Gastrocnemius medialis (tissue), 4 donors: ENCODE measurements around the gene ZFHX3. TPM values are rescaled to one million over a fixed set of nuclear protein-coding genes. Genes with fewer than 3 reads are reported as not detected.
"Not testable (repeated sequence)": the region's sequence is repeated elsewhere in the genome, so short reads cannot be mapped to it uniquely, and the experiment has no call there.

Source experiments
- ATAC-seq, 2 donors: fragments of 150-250 bp; one replicate each; pipeline ENCODE4 v1.9.1; 2016
- DNase-seq, 2 donors: peaks; one replicate each; pipeline ENCODE4 v3.0.0-alpha.2; 2019
- H3K27ac ChIP-seq, 4 donors: fragments of 200-600 bp; sonication (generic); 1 replicate in 1 of 4; 2 replicates in 3 of 4; pipeline ENCODE4 v1.5.1; 2016 to 2018; ENCODE audit warnings: mild to moderate bottlenecking in 2 of 4, moderate library complexity in 1 of 4
- H3K27me3 ChIP-seq, 3 donors: fragments of 200-600 bp; sonication (generic) in 2 of 3; 1 replicate in 1 of 3; 2 replicates in 2 of 3; pipeline versions ENCODE4 v1.5.1 to v1.6.0; 2016 to 2019; ENCODE audit warnings: mild to moderate bottlenecking in 1 of 3, moderate library complexity in 1 of 3
- H3K36me3 ChIP-seq, 2 donors: fragments of 200-600 bp; sonication (generic) in 1 of 2; one replicate each; pipeline ENCODE4 v1.5.1; 2017 to 2018
- H3K4me1 ChIP-seq, 2 donors: fragments of 200-600 bp; sonication (generic) in 1 of 2; one replicate each; pipeline ENCODE4 v1.5.1; 2016 to 2017; ENCODE audit warnings: mild to moderate bottlenecking in 2 of 2
- H3K4me3 ChIP-seq, 4 donors: fragments of 200-600 bp; sonication (generic) in 3 of 4; 1 replicate in 1 of 4; 2 replicates in 3 of 4; pipeline ENCODE4 v1.5.1; 2016 to 2019; ENCODE audit warnings: mild to moderate bottlenecking in 2 of 4
- H3K9me3 ChIP-seq, 3 donors: fragments of 200-600 bp; sonication (generic) in 2 of 3; 1 replicate in 1 of 3; 2 replicates in 2 of 3; pipeline ENCODE4 v1.5.1; 2016 to 2019
- POLR2A ChIP-seq, 2 donors: fragments of 450-650 bp; IDR thresholded peaks; one replicate each; pipeline ENCODE4 v1.6.1; 2017; ENCODE audit warnings: antibody characterized with exemption in 2 of 2, mild to moderate bottlenecking in 2 of 2, moderate library complexity in 2 of 2
- in situ Hi-C, 4 donors: fragments of 200-750 bp; cut with MboI; loops; one replicate each; pipeline versions ENCODE4 v1.15.0 to v1.8.0; 2017; ENCODE audit warnings: low sequenced_read_pairs in 4 of 4
- intact Hi-C: fragments of 100-400 bp; cut with DNase I; formaldehyde crosslinking; loops from one replicate; pipeline ENCODE4 v1.15.1; 2023; ENCODE audit warnings: low total_unique reads
- total RNA-seq, 4 donors: library from RNA; depleted of rRNA; stranded (reverse); fragments of >200 nt; gene quantifications; one replicate each; pipeline versions ENCODE4 v1.1.0 to v1.2.3, GENCODE V29; 2016
- TF ChIP-seq, protein P1 (sequence below), 5 experiments: fragments of 450-650 bp in 3 of 5; fragments of 200-600 bp in 2 of 5; sonication (generic) in 2 of 5; IDR thresholded peaks in 4 of 5; conservative IDR thresholded peaks in 1 of 5; 1 replicate in 4 of 5; 2 replicates in 1 of 5; pipeline ENCODE4 v1.5.1; 2016 to 2019; ENCODE audit warnings: antibody characterized with exemption in 5 of 5, mild to moderate bottlenecking in 3 of 5, moderate library complexity in 3 of 5

The ZFHX3 gene
- total RNA-seq, 4 donors from 2014 or later, result 14.0 to 28.5 (median 27.3) TPM

DNA sequence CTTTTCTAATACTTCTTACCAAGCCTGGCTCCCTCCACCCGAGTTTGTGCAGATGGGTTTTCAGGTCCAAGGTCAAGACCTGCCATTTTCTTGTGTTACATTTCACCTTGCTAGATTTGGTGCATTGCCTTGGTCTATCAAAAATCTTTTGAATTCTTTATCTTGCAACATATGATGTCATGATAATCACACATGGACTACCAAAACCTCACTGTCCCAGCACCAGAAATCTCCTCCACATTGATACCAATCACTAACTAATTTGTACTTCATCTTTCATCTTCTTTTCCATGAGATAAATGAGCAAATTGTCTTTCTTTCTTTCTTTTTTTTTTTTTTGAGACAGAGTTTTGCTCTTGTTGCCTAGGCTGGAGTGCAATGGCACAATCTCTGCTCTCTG, 33.0 kb upstream of the ZFHX3 start:
- DNase-seq (no peak), ATAC-seq (no peak)
- Histone ChIP-seq H3K9me3 (no peaks in the 10 kb centered on the region), H3K36me3 (no peaks in the 10 kb centered on the region), H3K27me3 (no peaks in the 10 kb centered on the region), H3K27ac (no peak overlapping the region), H3K4me1 (peaks cover 0 to 7% of the 10 kb centered on the region in 2 donors), H3K4me3 (no peak overlapping the region)
- intact Hi-C loops (no loop called here), in situ Hi-C loops (loop anchor here in 2 of 4 donors (25.0 kb wide), 3 partner anchors 106 to 569 kb away; no protein-coding TSS in a partner anchor)
- TF ChIP-seq, protein P1, sequence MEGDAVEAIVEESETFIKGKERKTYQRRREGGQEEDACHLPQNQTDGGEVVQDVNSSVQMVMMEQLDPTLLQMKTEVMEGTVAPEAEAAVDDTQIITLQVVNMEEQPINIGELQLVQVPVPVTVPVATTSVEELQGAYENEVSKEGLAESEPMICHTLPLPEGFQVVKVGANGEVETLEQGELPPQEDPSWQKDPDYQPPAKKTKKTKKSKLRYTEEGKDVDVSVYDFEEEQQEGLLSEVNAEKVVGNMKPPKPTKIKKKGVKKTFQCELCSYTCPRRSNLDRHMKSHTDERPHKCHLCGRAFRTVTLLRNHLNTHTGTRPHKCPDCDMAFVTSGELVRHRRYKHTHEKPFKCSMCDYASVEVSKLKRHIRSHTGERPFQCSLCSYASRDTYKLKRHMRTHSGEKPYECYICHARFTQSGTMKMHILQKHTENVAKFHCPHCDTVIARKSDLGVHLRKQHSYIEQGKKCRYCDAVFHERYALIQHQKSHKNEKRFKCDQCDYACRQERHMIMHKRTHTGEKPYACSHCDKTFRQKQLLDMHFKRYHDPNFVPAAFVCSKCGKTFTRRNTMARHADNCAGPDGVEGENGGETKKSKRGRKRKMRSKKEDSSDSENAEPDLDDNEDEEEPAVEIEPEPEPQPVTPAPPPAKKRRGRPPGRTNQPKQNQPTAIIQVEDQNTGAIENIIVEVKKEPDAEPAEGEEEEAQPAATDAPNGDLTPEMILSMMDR (IDR thresholded peaks at IDR 0.05 in 4 of 5, conservative IDR thresholded peaks at IDR 0.05 in 1 of 5), result no peak
- no peak for TF ChIP-seq POLR2A (IDR thresholded peaks at IDR 0.05)

DNA sequence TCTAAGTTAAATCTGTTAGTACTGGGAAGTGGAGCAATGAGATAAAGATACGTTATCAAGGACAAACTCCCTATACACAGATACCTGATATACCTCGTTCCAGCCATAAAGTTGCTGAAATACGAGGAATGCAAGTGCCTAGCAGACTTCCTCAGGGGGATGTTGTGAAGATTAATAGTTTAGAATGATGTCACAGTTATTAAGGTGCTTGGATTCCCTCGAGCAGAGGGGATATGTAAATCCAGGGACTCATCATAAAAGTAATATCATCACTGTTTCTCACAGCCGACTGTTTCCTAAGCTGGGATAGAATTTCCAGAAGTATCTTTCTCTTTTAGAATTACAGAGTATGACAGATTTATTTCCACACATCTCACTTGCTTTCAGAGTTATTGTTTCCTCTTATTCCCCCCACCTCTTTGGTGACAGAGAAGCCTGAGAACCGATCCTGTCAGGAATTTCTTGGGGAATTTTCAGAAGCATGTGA, 28.4 kb upstream of the ZFHX3 start:
- DNase-seq, result no peak
- H3K36me3 ChIP-seq, result no peaks in the 10 kb centered on the region
- TF ChIP-seq, protein P1 (IDR thresholded peaks at IDR 0.05 in 4 of 5, conservative IDR thresholded peaks at IDR 0.05 in 1 of 5), result no peak
- TF ChIP-seq POLR2A (IDR thresholded peaks at IDR 0.05), result no peak

DNA sequence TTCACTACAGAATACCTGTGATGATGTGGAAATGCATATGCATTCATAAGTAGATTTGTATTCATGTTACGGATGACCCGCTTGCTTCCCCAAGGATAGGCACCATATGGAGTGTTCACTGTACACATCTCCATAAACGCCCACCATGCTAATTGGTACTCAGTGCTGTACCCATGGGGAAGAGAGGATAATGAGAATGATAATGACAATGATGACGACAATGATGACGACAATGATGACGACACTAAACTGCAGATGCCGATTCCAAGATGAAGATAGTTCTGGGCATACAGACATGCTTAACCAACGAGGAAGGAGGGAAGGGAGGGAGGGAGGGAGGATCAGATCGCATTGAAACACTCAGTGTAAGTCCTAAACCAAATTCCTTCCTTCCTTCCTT, 26.5 kb upstream of the ZFHX3 start:
- Histone ChIP-seq H3K27ac (no peak overlapping the region), H3K9me3 (no peaks in the 10 kb centered on the region), H3K4me1 (peaks cover 19 to 28% of the 10 kb centered on the region in 2 donors), H3K4me3 (no peak overlapping the region), H3K27me3 (no peaks in the 10 kb centered on the region), H3K36me3 (no peaks in the 10 kb centered on the region)
- in situ Hi-C loops, result loop anchor here (10.0 to 25.0 kb wide), 3 partner anchors 110 to 240 kb away; no protein-coding TSS in a partner anchor
- intact Hi-C loops, result no loop called here
- no peak for DNase-seq
- TF ChIP-seq, protein P1 (IDR thresholded peaks at IDR 0.05 in 4 of 5, conservative IDR thresholded peaks at IDR 0.05 in 1 of 5), result no peak
- no peak for TF ChIP-seq POLR2A (IDR thresholded peaks at IDR 0.05)
- ATAC-seq, result no peak

More for the DNA sequence above, 28.4 kb upstream of the ZFHX3 start:
- intact Hi-C loops (no loop called here), in situ Hi-C loops (loop anchor here in 3 of 4 donors (10.0 to 25.0 kb wide), 5 partner anchors 108 to 564 kb away; no protein-coding TSS in a partner anchor)
- no peaks in the 10 kb centered on the region for H3K27me3 ChIP-seq
- no peak overlapping the region for H3K4me3 ChIP-seq
- no peak for ATAC-seq
- H3K27ac ChIP-seq, result peak overlapping the region in 1 of 4 donors; percentile 10
- no peaks in the 10 kb centered on the region for H3K9me3 ChIP-seq
- H3K4me1 ChIP-seq, result peaks cover 3 to 11% of the 10 kb centered on the region in 2 donors

DNA sequence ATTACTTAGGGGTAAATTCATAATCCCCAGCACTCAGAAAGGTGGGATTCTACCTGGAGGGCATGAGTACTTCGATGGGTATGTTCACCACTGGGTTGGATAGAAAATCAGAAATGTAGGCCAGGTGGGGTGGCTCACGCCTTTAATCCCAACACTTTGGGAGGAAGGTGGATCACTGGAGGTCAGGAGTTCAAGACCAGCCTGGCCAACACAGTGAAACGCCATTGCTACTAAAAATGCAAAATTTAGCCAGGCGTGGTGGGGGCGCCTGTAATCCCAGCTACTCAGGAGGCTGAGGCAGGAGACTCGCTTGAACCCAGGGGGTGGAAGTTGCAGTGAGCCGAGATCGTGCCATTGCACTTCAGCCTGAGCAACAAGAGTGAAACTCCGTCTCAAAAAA, 24.1 kb upstream of the ZFHX3 start:
- DNase-seq, H3K36me3 ChIP-seq, H3K27me3 ChIP-seq, ATAC-seq, H3K9me3 ChIP-seq, intact Hi-C loops, H3K4me3 ChIP-seq: not testable (repeated sequence)
- in situ Hi-C loops, result loop anchor here (10.0 to 25.0 kb wide), 3 partner anchors 113 to 237 kb away; no protein-coding TSS in a partner anchor
- H3K4me1 ChIP-seq, result peaks cover 42 to 47% of the 10 kb centered on the region in 2 donors
- peak overlapping the region; percentile 89 to 99 (median 95) for H3K27ac ChIP-seq

DNA sequence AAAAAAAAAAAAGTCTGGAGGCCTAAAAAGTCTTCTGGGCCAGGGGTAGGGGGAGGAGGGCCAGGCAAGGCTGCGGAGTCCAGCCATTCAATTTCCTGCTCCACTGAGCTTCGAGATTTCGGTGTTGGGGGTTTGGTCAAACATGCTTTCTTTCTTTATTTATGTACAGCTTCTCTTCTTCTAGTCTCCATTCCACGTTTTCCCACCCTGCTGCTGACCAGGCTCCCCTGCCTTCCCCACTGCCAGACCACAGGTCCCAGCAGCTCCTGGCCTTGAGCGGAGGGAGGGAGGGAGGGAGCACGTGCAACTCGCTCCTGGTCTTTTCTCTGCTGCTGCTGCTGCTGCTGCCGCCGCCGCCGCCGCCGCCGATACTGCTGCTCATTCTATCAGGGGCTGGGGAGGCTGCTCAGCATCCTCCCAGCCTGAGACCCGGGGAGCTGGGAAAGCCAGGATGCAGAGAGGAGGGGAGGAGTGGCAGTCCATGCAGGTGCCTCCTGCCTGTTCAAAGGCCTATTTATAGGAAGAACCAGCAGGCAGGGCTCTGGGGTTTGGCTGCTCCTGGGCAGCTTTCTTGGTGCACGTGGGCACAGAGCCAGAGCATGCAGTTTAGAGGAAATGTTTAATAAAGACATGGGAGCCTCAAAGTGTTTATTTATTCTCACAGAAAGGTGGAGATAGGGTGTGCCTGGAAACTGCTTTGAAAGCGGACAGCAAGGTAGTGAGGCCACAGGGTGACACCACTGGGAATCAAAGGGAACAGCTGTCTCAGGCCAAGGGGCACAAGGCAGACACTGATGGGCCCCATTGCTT, 23.4 kb upstream of the ZFHX3 start:
- peak overlapping the region; percentile 33 to 59 (median 44) for H3K4me3 ChIP-seq
- H3K27me3 ChIP-seq, result peaks cover 0 to under 1% (median 0%) of the 10 kb centered on the region in 3 donors
- in situ Hi-C loops (loop anchor here (10.0 to 25.0 kb wide), 3 partner anchors 113 to 237 kb away; no protein-coding TSS in a partner anchor), intact Hi-C loops (no loop called here)
- DNase-seq (peak; percentile 41 to 66), ATAC-seq (peak; percentile 11 to 18)
- H3K9me3 ChIP-seq, result no peaks in the 10 kb centered on the region
- H3K4me1 ChIP-seq, result peaks cover 48 to 51% of the 10 kb centered on the region in 2 donors
- TF ChIP-seq, protein P1 (IDR thresholded peaks at IDR 0.05 in 4 of 5, conservative IDR thresholded peaks at IDR 0.05 in 1 of 5), result no peak
- no peak for TF ChIP-seq POLR2A (IDR thresholded peaks at IDR 0.05)
- peak overlapping the region; percentile 89 to 99 (median 95) for H3K27ac ChIP-seq
- no peaks in the 10 kb centered on the region for H3K36me3 ChIP-seq
